T-helper 9 cell (primary cell): ENCODE results near the gene RNF38.
"Not testable (repeated sequence)": the region's sequence is repeated elsewhere in the genome, so short reads cannot be mapped to it uniquely, and the experiment has no call there.

Experiments used
- DNase-seq: peaks from one replicate; pipeline ENCODE4 v3.0.0-alpha.2; 2020

The RNF38 gene

DNA sequence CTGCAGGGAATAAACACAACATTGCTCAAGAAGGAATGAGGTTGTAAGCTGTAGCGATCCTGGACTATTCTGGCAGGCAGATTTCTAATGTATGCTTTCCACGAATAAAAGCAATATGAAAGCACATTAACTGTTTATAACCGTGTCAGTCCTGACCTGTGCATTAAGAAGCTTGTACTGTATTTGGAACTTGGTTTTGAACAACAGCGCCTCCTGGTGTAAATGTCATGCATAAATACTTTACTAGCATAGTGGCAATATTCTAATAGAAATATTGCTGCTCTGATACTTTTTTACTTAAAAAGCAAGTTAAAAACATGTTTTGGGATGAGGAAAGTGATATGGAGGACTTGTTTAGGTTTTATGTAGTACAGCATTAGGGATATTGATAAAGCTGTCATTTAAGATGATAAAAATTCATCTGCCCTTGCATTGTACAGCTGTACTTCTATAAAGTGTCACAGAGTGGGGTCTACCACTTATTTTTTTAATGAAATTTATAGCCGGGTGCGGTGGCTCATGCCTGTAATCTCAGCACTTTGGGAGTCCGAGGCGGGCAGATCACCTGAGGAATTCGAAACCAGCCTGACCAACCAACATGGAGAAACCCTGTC is 71.2 kb downstream of the RNF38 start:
- DNase-seq, result peak; percentile 29

DNA sequence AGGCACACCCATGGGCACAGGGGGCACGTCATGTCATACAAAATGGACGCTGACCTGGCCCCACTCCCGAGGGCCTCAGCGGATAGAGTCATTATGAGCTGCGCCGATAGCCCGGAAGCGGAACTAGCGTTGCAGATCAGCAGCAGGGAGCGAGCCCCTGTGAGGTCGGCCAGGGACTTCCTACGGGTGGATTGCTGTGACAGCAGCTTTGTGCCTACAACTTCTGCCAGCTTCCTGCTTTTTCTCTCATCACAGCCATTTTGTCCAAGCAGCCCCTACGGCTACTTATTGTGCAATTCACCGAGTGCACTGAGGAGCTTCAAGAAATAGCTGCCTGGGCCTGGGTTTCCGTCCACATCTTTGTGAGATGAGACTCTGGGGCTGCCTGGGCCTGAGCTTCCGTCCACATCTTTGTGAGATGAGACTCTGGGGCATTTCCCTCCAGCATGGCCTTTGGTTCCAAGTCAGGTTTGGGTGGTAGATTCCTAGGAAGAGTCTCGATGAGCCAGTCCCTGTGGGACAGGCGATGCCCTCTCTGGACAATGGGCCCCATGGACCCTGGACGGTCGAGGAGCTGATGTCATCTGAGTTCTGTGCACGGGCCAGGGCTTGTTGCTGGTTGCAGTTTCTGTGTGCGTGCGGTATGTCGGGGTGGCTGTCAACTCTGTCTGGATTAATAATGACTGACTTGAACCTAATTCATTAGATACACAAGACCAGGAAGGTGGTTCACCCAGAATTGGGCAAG is 74.8 kb downstream of the RNF38 start:
- DNase-seq, result no peak

DNA sequence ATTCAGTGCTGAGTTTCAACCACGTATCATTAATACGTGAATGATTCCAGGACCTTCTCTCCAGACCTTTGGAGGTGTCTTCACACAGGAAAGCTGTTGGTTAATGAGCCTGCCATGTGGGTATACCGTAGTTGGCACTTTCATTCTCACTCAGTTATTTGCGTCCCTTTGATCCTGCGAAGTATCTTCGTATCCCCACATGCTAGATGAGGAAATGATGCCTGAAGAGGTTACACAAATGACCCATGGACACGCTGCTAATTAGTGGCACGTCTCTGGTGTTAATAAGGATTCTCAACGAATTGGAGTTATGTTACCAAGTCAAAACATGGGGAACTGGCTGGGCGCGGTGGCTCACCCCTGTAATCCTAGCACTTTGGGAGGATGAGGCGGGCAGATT is 76.1 kb downstream of the RNF38 start:
- no peak for DNase-seq

DNA sequence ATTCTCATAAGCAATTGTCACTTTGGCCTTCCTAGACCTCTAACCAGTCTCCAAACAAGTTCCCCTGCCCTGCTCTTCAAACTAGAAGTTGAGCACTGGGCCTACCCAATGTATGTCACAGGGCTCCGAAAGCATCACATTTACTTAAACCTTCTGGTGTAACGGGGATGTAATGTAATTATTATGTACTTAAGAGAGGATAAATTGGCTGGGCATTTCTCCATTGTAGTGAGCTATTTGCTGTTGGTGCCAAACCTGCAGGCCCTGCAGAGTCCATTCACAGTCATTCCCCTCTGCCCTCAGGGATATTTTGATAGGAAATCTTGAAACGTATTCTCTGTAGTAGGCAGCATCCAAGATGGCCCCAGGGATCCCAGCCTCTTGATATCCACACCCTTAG is 77.6 kb downstream of the RNF38 start:
- no peak for DNase-seq

DNA sequence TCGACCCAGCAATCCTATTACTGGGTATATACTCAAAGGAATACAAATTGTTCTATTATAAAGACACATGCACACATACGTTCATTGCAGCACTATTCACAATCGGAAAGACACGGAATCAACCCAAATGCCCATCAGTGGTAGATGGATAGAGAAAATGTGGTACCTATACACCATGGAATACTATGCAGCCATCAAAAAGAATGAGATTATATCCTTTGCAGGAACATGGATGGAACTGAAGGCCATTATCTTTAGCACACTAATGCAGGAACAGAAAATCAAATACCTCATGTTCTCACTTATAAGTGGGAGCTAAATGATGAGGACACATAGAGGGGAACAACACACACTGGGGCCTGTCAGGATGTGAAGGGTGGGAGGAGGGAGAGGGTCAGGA is 78.2 kb downstream of the RNF38 start:
- DNase-seq, result not testable (repeated sequence)

- no peak for DNase-seq
Measured at GRCh38 chr9:36320466-36320865, 79.6 kb downstream of the RNF38 start.

- DNase-seq, result no peak
Measured at GRCh38 chr9:36319806-36320205, 80.3 kb downstream of the RNF38 start.

DNA sequence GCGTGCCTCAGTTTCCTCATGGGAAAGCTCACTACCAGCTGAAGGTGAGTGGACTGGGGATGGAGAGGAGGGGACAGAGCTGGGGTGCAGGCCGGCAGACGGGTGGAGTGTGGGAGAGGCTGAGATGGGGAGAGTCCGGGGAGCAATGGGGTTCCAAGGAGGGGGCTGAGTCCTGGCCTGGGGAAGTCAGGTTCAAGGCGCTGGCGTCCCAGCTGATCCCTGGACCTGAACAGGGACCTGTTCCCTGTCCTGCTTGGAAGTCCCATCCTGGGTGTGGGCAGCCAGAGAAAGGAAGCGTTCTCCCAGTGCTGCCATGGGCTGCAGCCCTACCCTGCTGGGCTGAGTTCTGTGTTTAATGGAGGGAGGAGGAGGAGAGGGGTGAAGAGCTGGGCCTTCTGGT is 80.9 kb downstream of the RNF38 start:
- DNase-seq, result no peak

DNA sequence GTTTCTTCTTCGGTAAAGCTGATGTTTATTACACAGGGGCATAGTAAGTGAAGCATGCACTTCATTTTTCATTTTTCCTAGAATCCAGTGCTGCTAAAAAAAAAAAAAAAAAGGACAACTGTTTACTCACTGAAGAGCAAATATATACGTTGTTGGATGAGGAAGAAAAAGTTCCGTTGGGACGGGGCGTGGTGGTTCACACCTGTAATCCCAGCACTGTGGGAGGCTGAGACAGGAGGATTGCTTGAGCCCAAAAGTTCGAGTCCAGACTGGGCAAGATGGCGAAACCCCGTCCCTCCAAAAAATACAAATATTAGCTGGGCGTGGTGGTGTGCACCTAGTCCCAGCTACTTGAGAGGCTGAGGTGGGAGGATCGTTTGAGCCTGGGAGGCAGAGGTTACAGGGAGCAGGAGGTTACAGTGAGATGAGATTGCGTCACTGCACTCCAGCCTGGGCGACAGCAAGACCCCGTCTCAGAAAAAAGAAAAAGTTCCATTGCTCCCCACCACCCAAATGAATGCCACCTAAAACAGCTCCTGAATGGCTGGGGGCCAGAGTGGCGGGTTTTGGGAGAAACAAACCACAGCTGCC is 81.8 kb downstream of the RNF38 start:
- no peak for DNase-seq

- DNase-seq, result no peak
Measured at GRCh38 chr9:36317766-36318165, 82.3 kb downstream of the RNF38 start.

GRCh38 chr9:36316611-36317317 is 83.3 kb downstream of the RNF38 start:
- no peak for DNase-seq

DNA sequence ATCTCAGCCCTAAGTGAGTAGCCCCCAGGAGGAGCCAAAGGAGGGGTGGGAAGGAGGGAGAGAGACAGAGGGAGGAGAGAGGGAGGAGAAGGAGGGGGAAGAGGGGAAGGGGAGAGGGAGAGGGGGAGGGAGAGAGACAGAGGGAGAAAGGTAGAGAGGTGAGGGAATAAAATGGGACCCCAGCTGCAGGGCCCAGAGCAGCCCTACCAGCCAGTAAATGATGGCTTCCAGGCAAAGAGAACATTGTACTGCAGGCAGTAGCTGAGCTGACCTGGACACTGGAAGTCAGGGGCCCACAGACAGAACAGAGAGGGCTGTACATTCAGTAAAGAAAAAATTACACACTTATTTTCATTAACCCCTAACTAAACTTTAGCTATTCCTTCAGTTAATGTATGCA is 84.0 kb downstream of the RNF38 start:
- no peak for DNase-seq

DNA sequence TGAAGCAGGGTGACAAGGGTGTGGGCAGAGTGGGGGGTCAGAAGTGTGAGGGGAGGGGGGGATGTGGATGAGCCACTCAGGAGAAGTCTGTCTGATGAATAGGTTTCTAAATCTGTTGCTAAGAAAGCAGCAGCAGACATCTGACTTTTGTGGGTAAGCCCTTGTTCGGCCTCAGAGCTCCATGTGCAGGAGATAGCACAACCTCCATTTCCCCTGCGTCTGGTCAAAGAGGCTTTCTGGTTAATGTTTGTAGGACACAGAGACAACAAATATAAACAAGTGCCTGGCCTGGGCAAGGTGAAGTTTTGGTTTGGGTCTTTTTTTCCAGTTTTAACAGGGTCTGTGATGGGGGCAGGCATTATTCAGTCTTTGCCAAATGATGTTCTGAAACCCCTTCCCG is 84.8 kb downstream of the RNF38 start:
- DNase-seq, result no peak

DNA sequence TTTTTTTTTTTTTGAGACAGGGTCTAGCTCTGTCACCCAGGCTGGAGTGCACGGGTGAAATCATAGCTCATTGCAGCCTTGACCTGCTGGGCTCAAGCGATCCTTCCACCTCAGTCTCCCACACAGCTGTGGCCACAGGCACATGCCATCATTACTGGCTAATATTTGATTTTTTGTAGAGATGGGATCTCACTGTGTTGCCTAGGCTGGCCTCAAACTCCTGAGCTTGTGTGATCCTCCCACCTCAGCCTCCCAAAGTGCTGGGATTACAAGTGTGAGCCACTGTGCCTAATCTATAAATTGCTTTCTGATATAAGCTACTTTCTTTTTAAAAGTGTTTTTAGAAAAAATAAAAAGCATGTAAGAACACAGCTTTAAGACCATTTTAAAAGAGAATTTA is 85.3 kb downstream of the RNF38 start:
- no peak for DNase-seq

GRCh38 chr9:36306471-36307306 is 93.4 kb downstream of the RNF38 start:
- DNase-seq, result no peak

GRCh38 chr9:36304366-36304765 is 95.7 kb downstream of the RNF38 start:
- not testable (repeated sequence) for DNase-seq

DNA sequence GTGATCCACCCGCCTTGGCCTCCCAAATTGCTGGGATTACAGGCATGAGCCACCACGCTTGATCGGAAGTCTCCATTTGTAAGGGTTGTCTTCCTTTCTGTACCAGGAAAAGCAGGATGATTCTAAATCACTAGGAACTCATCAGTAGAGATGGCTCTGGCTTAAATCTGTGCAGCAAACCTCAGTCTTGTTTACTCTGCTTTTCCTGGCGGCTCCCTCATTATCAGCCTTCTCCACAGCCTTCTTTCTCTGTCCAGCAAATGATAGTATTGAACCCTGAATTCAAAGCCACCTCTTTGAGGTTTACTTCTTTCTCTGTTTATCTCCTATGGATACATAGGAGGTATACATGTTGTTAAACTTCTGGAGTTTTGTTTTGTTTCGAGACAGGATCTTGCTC is 98.8 kb downstream of the RNF38 start:
- no peak for DNase-seq

DNA sequence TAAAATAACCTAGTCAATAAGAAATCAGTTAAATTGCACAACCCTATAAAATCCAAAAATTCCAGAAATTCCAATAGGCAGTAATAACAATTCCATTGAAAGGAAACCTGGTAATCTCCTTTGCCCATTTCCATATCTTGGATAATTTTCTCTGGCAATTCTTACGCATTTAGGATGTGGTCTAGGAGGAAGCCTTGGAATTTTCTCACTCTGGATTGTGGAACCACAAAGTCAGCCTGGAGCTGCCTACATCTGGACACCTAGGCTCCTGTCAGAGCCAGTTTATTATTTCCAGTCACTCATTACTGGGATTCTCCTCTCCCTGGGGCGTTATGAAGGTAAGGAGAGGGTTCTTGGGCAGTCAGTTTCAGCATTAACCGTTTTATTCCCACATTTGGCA is 101.5 kb downstream of the RNF38 start:
- DNase-seq, result no peak

GRCh38 chr9:36297798-36298197 is 102.3 kb downstream of the RNF38 start:
- no peak for DNase-seq

GRCh38 chr9:36294996-36295395 is 105.1 kb downstream of the RNF38 start:
- not testable (repeated sequence) for DNase-seq

DNA sequence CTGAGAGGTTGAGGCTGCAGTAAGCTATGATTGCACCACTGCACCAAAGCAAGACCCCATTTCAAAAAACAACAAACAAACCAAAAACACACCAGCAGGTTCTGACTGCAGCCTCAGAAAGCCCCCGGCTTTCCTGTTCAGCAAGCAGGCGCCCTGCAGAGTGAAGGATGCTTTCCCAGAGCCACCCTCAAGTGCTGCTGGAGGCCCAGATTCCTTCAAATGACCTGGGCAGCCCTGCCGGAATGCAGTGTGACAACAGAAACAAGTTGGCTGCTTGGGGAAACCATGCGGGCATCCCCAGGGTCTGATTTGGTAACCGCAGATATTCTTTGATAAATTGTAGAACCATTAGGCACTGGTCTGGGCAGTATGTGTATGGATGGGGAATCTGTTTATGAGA is 106.2 kb downstream of the RNF38 start:
- DNase-seq, result no peak

DNA sequence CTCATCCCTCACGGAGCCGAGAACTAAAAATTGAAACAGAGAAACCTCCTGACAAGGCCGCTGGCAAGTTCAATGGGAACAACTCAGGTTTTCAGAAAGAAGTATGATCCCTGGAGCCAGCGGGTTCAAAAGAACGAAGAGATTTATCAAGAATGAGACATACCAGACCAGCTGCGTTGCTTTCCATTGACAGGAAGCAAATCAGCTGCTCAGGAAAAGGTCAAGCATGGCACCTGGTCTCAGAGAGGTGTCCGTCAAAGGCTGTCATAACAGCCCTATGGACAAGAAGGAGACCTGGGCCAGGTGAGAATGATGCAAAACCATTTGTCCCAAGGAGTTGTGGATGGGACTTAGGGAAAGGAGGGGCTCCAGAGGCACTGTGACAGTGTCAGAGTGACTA is 106.9 kb downstream of the RNF38 start:
- DNase-seq, result no peak

- DNase-seq, result no peak
Measured at GRCh38 chr9:36292641-36293040, 107.4 kb downstream of the RNF38 start.
